Cerebellar nuclear complex (tissue), 1 donor: ENCODE measurements around the gene USP21.
"Not testable (repeated sequence)": the region's sequence is repeated elsewhere in the genome, so short reads cannot be mapped to it uniquely, and the experiment has no call there.

Source experiments
- DNase-seq, 2 experiments: peaks; one replicate each; lab custom pipeline; 2025; lab: John Stamatoyannopoulos, UW

USP21 gene

GRCh38 chr1:161159087-161159912 lies at the start of gene USP21:
Gene USP21, plus strand, starts transcription at chr1:161159500. Its CDS starts 1,141 bp downstream, at chr1:161160641.
- peak; percentile 62 to 70 for DNase-seq

- DNase-seq = no peak
Observed at GRCh38 chr1:161111117-161111516, 48.2 kb upstream of the USP21 start.

- no peak for DNase-seq
Observed at GRCh38 chr1:161111527-161111926, 47.8 kb upstream of the USP21 start.

- no peak for DNase-seq
Observed at GRCh38 chr1:161113915-161114314, 45.4 kb upstream of the USP21 start.

GRCh38 chr1:161114556-161114955 lies 44.7 kb upstream of the USP21 start:
- DNase-seq = no peak

GRCh38 chr1:161115132-161115711 lies 44.1 kb upstream of the USP21 start:
- no peak for DNase-seq

- DNase-seq = not testable (repeated sequence)
Observed at GRCh38 chr1:161115961-161116360, 43.3 kb upstream of the USP21 start.

- peak; percentile 2 to 44 for DNase-seq
Observed at GRCh38 chr1:161117759-161118581, 41.3 kb upstream of the USP21 start, which contains the start of the genes NIT1 and PFDN2. Gene NIT1, plus strand, starts transcription at chr1:161118105. Its CDS starts 72 bp downstream, at chr1:161118177. Gene PFDN2, minus strand, starts transcription at chr1:161118037. Its CDS starts 11 bp downstream, at chr1:161118026.

- no peak for DNase-seq
Observed at GRCh38 chr1:161119092-161119903, 40.0 kb upstream of the USP21 start.

GRCh38 chr1:161121042-161121650 lies 38.2 kb upstream of the USP21 start:
- no peak for DNase-seq

- no peak for DNase-seq
Observed at GRCh38 chr1:161121834-161122233, 37.5 kb upstream of the USP21 start.

- no peak for DNase-seq
Observed at GRCh38 chr1:161122967-161123366, 36.3 kb upstream of the USP21 start.

- no peak for DNase-seq
Observed at GRCh38 chr1:161127649-161128048, 31.7 kb upstream of the USP21 start.

GRCh38 chr1:161128591-161129420 lies 30.5 kb upstream of the USP21 start:
- DNase-seq = no peak

GRCh38 chr1:161130266-161130665 lies 29.0 kb upstream of the USP21 start:
- DNase-seq = no peak

GRCh38 chr1:161131523-161132409 lies 27.5 kb upstream of the USP21 start:
- DNase-seq = no peak

GRCh38 chr1:161132410-161133219 lies 26.7 kb upstream of the USP21 start, which contains the start of gene DEDD:
Gene DEDD, minus strand, starts transcription at chr1:161132667. Its CDS starts 8,205 bp downstream, at chr1:161124462.
- DNase-seq = peak; percentile 80 to 89

GRCh38 chr1:161133220-161133740 lies 26.0 kb upstream of the USP21 start:
- no peak for DNase-seq
